ENCODE results near the gene MAD1L1.

GRCh38 chr7:2185715-2186114 lies 47.0 kb downstream of the MAD1L1 start:
- TF ChIP-seq CTCF (IDR thresholded peaks at IDR 0.05; ENCODE audit: low read depth, low read length, poor library complexity, severe bottlenecking) (no peak), EZH2phosphoT487 (IDR thresholded peaks at IDR 0.05; ENCODE audit: borderline replicate concordance, low read length) (no peak)
